Gastroesophageal sphincter (tissue), 4 donors: ENCODE measurements around the gene IKZF5. TPM values are rescaled to one million over a fixed set of nuclear protein-coding genes. Genes with fewer than 3 reads are reported as not detected.

Source experiments
- ATAC-seq: fragments of 150-250 bp; one replicate; pipeline ENCODE4 v1.9.1; 2016; ENCODE audit warnings: mild to moderate bottlenecking, moderate library complexity
- H3K27ac ChIP-seq, 4 donors: fragments of 200-600 bp; sonication (generic) in 3 of 4; 1 replicate in 3 of 4; 2 replicates in 1 of 4; pipeline ENCODE4 v1.5.1; 2016 to 2019
- H3K27me3 ChIP-seq: fragments of 200-600 bp; sonication (generic); one replicate; pipeline ENCODE4 v1.5.1; 2019
- H3K36me3 ChIP-seq, 2 donors: fragments of 200-600 bp; sonication (generic); one replicate each; pipeline ENCODE4 v1.5.1; 2019; ENCODE audit warnings: control low read depth in 1 of 2
- H3K4me1 ChIP-seq, 3 donors: fragments of 200-600 bp; sonication (generic); 1 replicate in 2 of 3; 2 replicates in 1 of 3; pipeline ENCODE4 v1.5.1; 2016 to 2019; ENCODE audit warnings: control low read depth in 2 of 3
- H3K4me3 ChIP-seq, 2 donors: fragments of 200-600 bp; sonication (generic); one replicate each; pipeline ENCODE4 v1.5.1; 2019; ENCODE audit warnings: mild to moderate bottlenecking in 1 of 2, moderate library complexity in 1 of 2
- H3K9me3 ChIP-seq, 3 donors: fragments of 200-600 bp; sonication (generic); one replicate each; pipeline ENCODE4 v1.5.1; 2017 to 2019; ENCODE audit warnings: control low read depth in 2 of 3
- CTCF ChIP-seq, 4 experiments: fragments of 200-600 bp in 2 of 4; fragments of 450-650 bp in 2 of 4; sonication (generic) in 1 of 4; IDR thresholded peaks; one replicate each; pipeline ENCODE4 v1.5.1; 2017 to 2019; ENCODE audit warnings: antibody characterized with exemption in 4 of 4, mild to moderate bottlenecking in 2 of 4, moderate library complexity in 2 of 4
- EP300 ChIP-seq: sonication (generic); formaldehyde crosslinking; IDR thresholded peaks from one replicate; pipeline ENCODE4 v1.6.1; 2017; ENCODE audit warnings: antibody characterized with exemption, mild to moderate bottlenecking
- POLR2A ChIP-seq, 2 donors: fragments of 450-650 bp; IDR thresholded peaks; one replicate each; pipeline ENCODE4 v1.6.1; 2017; ENCODE audit warnings: antibody characterized with exemption in 2 of 2, mild to moderate bottlenecking in 2 of 2, moderate library complexity in 1 of 2
- POLR2AphosphoS5 ChIP-seq: sonication (generic); formaldehyde crosslinking; IDR thresholded peaks from one replicate; pipeline ENCODE4 v1.6.1; 2017; ENCODE audit warnings: antibody characterized with exemption
- WGBS, 2 donors: methylation state at CpG; one replicate each; pipeline ENCODE4 v1.1.5; 2018; ENCODE audit warnings: low coverage in 1 of 2; 5-methylcytosine and 5-hydroxymethylcytosine counted together
- total RNA-seq, 4 donors: library from RNA; depleted of rRNA; stranded (reverse); fragments of >200 nt; gene quantifications; one replicate each; pipeline ENCODE4 v1.1.0, GENCODE V29; 2016

The IKZF5 gene
- total RNA-seq, 4 donors from 2014 or later, result 5.8 to 14.3 (median 9.5) TPM

GRCh38 chr10:123035467-123036086 is 27.0 kb upstream of the IKZF5 start:
- Histone ChIP-seq H3K4me1 (no peaks in the 10 kb centered on the region), H3K36me3 (peaks cover 0 to 62% of the 10 kb centered on the region in 2 donors), H3K9me3 (no peaks in the 10 kb centered on the region), H3K27me3 (no peaks in the 10 kb centered on the region), H3K27ac (no peak overlapping the region), H3K4me3 (no peak overlapping the region)
- 81 to 89% methylated on average over 7 of the region's 8 CpGs for WGBS, 2 donors
- TF ChIP-seq POLR2AphosphoS5 (no peak), EP300 (no peak)
- no peak for ATAC-seq

GRCh38 chr10:123034332-123034731 is 25.7 kb upstream of the IKZF5 start:
- no peak overlapping the region for H3K27ac ChIP-seq
- TF ChIP-seq CTCF (IDR thresholded peaks at IDR 0.05) (no peak), POLR2AphosphoS5 (no peak), POLR2A (IDR thresholded peaks at IDR 0.05) (no peak), EP300 (no peak)
- H3K4me1 ChIP-seq, result no peaks in the 10 kb centered on the region
- no peak overlapping the region for H3K4me3 ChIP-seq
- no peaks in the 10 kb centered on the region for H3K9me3 ChIP-seq
- no peaks in the 10 kb centered on the region for H3K27me3 ChIP-seq
- peaks cover 0 to 51% of the 10 kb centered on the region in 2 donors for H3K36me3 ChIP-seq
- no peak for ATAC-seq

- Histone ChIP-seq H3K27ac (no peak overlapping the region), H3K4me1 (no peaks in the 10 kb centered on the region), H3K9me3 (no peaks in the 10 kb centered on the region), H3K4me3 (no peak overlapping the region), H3K27me3 (no peaks in the 10 kb centered on the region), H3K36me3 (peaks cover 0 to 19% of the 10 kb centered on the region in 2 donors)
- TF ChIP-seq EP300 (no peak), CTCF (IDR thresholded peaks at IDR 0.05) (no peak), POLR2AphosphoS5 (no peak), POLR2A (IDR thresholded peaks at IDR 0.05) (no peak)
- WGBS, 2 donors, result 82% methylated on average over 1 of the region's 1 CpG
- no peak for ATAC-seq
These were observed 22.5 kb upstream of the IKZF5 start for GRCh38 chr10:123031124-123031523.

GRCh38 chr10:123027861-123028260 is 19.3 kb upstream of the IKZF5 start:
- Histone ChIP-seq H3K27me3 (no peaks in the 10 kb centered on the region), H3K4me1 (no peaks in the 10 kb centered on the region), H3K4me3 (no peak overlapping the region), H3K27ac (no peak overlapping the region), H3K36me3 (no peaks in the 10 kb centered on the region), H3K9me3 (no peaks in the 10 kb centered on the region)
- no peak for ATAC-seq
- TF ChIP-seq POLR2AphosphoS5 (no peak), CTCF (IDR thresholded peaks at IDR 0.05) (no peak), EP300 (no peak), POLR2A (IDR thresholded peaks at IDR 0.05) (no peak)

- Histone ChIP-seq H3K4me1 (no peaks in the 10 kb centered on the region), H3K4me3 (no peak overlapping the region), H3K27me3 (no peaks in the 10 kb centered on the region), H3K9me3 (no peaks in the 10 kb centered on the region), H3K36me3 (no peaks in the 10 kb centered on the region), H3K27ac (no peak overlapping the region)
- no peak for ATAC-seq
- TF ChIP-seq POLR2A (IDR thresholded peaks at IDR 0.05), result no peak
- TF ChIP-seq POLR2AphosphoS5, result no peak
- no peak for TF ChIP-seq CTCF (IDR thresholded peaks at IDR 0.05)
- TF ChIP-seq EP300, result no peak
- WGBS, 2 donors, result 58 to 80% methylated on average over 1 of the region's 1 CpG
These were observed 17.7 kb upstream of the IKZF5 start for GRCh38 chr10:123026302-123026701.
